T-helper 1 cell treated with Interleukin-12 subunit alpha and Interleukin-12 subunit beta and Interleukin-4 antibody, amounts not matched to agents 30 ng/mL and 1 ng/mL, for 36 hours (primary cell): ENCODE data around the gene STIP1. TPM values are rescaled to one million over a fixed set of nuclear protein-coding genes. Genes with fewer than 3 reads are reported as not detected.

ENCODE experiments used
- intact Hi-C: fragments of 100-400 bp; cut with micrococcal nuclease; formaldehyde crosslinking; loops from one replicate; pipeline ENCODE4 v1.15.1; 2024
- total RNA-seq: library from RNA; stranded (reverse); gene quantifications from 2 replicates; pipeline ENCODE4 v1.2.3, GENCODE V29; 2022

STIP1 gene
- total RNA-seq, 1 donor from 2014 or later: 253 TPM

DNA sequence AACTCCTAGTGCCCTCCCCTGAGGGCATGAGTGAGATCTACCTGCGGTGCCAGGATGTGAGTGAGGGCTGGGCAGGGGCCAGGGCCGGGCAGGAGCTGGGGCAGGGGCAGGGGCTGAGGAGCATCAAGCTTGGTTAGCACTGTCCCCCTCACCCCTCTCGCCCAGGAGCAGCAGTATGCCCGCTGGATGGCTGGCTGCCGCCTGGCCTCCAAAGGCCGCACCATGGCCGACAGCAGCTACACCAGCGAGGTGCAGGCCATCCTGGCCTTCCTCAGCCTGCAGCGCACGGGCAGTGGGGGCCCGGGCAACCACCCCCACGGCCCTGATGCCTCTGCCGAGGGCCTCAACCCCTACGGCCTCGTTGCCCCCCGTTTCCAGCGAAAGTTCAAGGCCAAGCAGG is 34.3 kb downstream of the STIP1 start:
- intact Hi-C loops: no loop called here

DNA sequence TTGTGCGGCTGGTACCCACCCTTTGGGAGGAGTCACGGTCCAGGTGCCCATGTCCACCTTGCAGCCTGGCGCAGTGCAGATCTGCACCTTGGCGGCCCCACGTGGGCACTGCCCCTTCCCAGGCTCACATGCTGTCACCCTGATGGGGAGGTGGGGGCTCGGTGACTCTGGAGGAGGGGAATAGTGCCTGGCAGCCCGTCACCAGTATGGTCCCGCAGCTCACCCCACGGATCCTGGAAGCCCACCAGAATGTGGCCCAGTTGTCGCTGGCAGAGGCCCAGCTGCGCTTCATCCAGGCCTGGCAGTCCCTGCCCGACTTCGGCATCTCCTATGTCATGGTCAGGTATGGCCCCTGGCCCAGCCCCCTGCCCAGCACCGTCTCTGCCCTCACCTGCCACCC is 34.8 kb downstream of the STIP1 start:
- intact Hi-C loops: no loop called here

DNA sequence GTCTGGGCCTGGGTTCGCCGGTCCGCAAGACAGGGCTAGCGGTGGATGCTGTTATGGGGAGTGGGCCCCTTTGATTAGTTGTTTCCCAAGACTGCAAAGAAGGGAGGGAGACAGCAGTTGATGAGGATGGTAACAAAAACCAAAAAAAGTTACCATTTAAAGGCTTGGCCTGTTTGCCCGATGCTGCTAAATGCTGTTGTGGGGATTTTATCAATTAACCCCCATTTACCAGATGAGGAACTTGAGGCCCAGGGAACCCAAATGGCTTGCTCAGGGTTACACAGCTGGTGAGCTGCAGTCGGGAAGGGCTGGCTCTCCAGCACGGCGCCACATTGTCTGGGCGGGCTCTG is 36.7 kb downstream of the STIP1 start:
- intact Hi-C loops: no loop called here

DNA sequence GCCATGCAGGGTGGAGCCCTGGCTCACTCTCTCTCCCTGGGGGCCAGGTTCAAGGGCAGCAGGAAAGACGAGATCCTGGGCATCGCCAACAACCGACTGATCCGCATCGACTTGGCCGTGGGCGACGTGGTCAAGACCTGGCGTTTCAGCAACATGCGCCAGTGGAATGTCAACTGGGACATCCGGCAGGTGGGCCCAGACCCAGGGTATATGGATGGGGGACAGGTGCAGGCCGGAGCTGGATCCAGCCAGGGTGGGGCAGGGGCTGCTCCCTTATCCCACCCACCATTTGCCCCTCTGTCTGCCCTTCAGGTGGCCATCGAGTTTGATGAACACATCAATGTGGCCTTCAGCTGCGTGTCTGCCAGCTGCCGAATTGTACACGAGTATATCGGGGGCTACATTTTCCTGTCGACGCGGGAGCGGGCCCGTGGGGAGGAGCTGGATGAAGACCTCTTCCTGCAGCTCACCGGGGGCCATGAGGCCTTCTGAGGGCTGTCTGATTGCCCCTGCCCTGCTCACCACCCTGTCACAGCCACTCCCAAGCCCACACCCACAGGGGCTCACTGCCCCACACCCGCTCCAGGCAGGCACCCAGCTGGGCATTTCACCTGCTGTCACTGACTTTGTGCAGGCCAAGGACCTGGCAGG is 37.2 kb downstream of the STIP1 start:
- intact Hi-C loops: no loop called here

DNA sequence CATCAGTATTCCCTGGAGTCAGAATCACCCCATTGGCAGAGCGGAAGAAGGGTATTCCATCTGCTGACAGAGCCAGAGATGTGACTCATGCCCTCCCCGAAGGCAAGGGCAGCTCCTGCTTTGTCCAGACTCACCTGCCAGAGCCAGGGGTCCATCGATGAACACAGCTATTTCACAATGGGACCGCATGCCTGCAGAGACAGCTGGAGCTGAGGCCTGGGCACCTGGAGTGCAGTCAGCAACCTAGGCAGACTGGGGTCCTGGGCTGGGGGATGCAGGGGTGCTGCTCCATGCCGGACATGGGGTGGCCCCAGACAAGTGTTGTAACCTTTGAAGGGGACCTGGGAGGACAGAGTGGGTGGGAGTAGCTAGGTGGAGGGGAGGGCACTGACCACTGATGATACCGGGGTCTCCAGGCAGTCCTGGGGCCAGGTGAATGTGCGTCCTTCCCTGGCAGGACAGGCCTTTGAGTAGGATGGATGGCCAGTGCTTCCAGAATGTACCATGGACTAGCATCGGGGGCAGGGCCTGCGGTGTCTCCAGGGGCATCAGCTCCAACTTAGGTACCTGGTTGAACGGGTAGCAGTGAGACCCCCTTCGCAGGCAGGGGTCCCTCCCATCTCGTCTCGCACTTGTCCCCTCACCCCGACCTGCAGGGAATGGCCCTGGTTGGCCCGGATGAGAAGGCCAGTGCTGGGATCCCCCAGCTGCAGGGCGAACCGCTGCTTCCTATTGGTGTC is 38.4 kb downstream of the STIP1 start:
- intact Hi-C loops: no loop called here

DNA sequence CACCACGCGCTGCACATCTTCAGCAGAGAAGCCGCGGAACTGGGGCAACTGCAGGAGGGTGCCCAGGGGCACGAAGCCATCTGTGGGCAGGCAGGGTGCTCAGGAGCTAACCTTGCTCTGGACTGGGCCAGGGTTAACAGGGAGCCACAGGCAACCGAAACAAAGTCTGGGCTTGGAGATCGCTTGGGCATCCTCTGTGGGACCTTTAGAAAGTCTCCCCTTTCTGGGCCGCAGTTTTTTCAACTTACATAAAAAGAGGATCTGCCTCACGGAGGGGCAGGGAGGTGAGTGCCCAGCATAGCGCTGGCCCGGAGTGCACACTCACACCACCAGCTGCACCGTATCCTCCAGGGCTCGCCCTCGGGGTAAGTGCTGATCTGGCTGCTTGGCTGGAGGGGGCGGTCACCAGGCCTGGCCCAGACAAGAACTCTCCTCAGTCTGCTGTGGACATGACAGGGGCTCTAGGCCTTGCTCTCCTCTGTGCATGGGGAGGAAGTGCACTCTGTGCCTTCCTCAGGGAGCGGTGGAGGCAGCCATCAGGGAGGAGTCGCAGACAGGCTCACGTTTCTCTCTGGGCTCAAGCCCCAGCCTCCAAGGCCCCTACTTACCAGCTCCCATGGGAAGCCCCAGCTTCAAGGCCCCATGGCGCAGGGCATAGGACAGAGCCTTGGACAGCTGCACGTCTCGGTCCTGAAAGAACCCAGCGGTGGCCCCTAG is 39.1 kb downstream of the STIP1 start:
- intact Hi-C loops: no loop called here

DNA sequence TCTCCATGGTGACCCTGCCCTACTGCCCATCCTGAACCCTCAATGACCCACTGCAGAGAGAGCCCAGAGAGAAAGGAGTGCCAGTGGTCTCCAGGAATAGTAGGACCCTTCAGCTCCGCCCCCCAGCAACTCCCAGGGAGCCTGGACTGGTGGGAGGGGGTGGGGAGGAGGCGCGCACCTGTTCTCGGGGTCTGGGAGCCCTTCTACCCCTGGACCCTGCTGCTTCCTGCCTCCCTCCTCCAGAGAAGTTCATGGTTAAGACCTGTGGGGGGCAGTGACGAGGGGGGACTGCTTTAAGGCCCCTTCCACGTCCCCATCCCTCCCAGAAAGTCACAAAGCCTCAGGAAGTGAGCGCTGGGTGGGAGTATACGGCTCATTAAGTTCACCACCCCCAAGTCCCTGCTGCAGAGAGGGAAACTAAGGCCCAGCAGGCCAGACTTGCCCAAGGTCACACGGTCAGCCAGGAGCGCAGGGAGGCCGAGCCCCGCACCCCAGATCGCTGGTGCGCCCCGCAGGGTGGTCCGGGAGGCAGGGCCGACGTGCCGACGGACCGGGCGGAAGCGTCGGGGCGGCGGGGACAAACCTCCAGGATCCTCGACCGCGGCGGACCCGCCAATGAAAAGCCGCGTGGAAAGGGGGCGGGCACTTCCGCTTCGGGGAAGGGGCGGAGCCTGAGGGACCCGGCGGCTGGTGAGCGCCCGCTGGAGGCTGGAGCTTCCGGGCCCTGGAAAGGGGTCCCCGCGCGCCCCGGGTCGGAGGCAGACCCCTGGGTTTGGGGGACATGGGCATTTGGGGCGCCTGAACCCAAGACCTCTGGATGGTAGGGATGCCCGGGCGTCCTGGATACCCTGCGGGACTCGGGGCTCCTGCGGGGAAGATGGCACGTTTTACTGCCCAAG is 39.9 kb downstream of the STIP1 start, which contains the start of the genes NUDT22 and TRPT1:
Gene NUDT22, plus strand, starts transcription at position 667 of the 899 bp plus-strand sequence. CDS start 379 bp downstream, outside the sequence.
Gene TRPT1, minus strand, starts transcription at position 579 of the 899 bp plus-strand sequence. Its CDS starts 326 bp downstream, at position 253.
- intact Hi-C loops: loop anchor here (1.0 kb wide), 4 partner anchors 14 to 44 kb away; no protein-coding TSS in a partner anchor

DNA sequence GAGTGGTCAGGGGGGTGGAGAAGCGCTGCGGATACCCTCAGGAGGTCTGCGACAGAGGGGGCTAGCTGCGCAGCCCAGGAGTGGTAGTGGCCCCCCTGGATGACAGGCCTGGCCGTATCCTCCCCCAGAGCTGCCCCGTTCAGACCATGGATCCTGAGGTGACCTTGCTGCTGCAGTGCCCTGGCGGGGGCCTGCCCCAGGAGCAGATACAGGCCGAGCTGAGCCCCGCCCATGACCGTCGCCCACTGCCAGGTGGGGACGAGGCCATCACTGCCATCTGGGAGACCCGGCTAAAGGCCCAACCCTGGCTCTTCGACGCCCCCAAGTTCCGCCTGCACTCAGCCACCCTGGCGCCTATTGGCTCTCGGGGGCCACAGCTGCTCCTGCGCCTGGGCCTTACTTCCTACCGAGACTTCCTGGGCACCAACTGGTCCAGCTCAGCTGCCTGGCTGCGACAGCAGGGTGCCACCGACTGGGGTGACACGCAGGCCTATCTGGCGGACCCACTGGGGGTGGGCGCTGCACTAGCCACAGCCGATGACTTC is 40.6 kb downstream of the STIP1 start:
- intact Hi-C loops: loop anchor here (1.0 kb wide), 4 partner anchors 14 to 44 kb away; no protein-coding TSS in a partner anchor

DNA sequence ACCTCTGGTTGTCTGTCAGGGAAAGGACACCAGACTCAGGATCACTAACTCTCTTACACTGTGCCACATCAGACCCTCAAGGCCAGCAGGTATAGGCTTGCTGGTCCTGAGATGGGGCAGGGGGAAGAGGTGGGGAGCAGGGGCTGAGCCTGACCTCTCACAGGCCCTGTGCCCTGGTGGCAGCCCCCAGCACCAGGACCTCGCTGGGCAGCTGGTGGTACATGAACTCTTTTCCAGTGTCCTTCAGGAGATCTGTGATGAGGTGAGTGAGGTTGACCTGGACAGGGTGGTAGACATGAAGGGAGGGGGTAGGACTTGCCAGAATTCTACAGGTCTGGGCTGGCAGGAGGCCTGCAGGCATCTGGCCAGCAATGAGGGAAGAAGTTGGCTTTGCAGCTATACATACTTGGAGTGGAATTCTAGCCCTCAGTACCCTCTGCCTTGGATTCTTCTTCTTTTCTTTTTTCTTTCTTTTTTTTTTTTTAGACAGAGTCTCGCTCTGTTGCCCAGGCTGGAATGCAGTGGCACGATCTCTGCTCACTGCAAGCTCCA is 41.5 kb downstream of the STIP1 start:
- intact Hi-C loops: no loop called here

DNA sequence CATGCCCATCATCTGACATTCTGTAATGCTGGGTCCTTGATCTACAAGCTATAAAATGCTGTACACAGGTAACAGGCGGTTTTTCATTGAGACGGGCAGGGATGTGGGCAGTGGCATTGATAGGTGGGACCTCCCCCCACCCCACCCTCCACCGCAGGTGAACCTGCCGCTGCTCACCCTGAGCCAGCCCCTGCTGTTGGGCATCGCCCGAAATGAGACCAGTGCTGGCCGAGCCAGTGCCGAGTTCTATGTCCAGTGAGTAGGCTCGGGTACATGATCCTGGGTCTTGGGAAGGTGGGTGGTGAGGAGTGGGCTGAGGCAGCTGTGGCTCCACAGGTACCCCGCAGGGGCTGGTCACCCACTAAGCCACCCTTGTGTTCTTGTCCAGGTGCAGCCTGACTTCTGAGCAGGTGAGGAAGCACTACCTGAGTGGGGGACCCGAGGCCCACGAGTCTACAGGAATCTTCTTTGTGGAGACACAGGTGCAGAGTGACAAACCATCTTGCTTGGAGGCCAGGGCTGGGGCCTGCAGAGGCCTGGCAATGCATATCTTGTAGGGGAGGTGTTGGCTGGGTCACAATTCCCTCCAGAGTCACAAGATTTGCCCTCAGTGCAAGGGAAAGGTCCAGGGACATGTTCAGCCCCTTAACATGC is 43.2 kb downstream of the STIP1 start:
- intact Hi-C loops: no loop called here

DNA sequence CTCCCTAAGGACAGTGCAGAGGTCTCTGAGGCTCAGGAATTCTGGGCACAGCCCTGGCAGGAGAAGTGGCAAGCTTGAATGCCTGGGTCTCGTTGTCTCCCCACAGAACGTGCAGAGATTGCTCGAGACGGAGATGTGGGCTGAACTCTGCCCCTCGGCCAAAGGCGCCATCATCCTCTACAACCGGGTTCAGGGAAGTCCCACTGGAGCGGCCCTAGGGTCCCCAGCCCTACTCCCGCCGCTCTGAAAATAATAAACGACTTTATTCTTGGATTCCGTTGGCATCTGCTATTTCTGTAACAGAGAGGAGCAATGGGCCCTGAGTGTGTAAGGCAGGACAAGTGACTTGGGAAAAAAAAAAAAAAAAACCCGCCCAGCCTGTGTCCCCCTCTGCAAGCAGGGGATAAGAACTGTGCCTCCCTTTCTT is 43.8 kb downstream of the STIP1 start:
- intact Hi-C loops: loop anchor here (1.0 to 5.0 kb wide), 7 partner anchors 12 to 547 kb away; partner anchors contain the start of genes ESRRA, FKBP2, PPP1R14B and RTN3

DNA sequence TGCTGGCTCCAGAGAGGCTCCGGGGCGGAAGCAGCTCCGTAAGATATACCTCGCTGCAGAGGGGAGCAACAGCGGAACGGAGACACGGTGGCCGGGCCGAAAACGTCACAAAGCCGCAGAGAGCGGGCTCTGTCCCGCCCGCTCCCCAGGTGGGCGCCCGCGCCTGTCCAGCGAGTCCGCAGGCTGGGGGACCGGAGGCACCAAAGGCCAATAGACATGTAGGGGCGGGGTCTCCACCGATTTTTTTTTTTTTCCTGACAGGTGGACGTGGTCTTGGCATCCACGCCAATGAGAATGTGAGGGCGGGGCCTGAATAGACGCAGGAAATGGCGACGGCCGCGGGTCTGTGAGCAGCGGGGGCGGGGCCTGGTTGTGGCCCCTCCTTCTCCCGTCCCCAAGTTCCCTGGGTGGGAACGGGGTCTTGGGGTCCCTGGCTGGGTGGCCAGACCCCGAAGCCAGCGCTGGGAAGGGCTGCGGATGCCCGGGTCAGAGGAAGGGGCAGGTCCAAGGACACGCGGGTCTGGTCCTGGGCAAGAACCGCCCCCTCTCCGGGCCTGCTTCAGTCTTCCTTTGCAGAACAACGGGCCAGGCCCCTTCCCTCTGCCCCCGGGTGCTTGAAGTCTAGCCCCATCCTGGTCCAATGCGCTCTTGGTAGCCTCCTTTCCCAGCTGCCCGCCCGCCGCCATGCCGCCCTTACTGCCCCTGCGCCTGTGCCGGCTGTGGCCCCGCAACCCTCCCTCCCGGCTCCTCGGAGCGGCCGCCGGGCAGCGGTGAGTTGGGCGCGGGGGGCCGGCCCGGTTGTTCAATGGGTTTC is 44.4 kb downstream of the STIP1 start, which contains the start of gene DNAJC4:
Gene DNAJC4, plus strand, starts transcription at position 378 of the 814 bp plus-strand sequence. Its CDS starts 307 bp downstream, at position 685.
- intact Hi-C loops: loop anchor here (1.0 to 5.0 kb wide), 7 partner anchors 11 to 548 kb away; partner anchors contain the start of genes ESRRA, FKBP2, PPP1R14B and RTN3

DNA sequence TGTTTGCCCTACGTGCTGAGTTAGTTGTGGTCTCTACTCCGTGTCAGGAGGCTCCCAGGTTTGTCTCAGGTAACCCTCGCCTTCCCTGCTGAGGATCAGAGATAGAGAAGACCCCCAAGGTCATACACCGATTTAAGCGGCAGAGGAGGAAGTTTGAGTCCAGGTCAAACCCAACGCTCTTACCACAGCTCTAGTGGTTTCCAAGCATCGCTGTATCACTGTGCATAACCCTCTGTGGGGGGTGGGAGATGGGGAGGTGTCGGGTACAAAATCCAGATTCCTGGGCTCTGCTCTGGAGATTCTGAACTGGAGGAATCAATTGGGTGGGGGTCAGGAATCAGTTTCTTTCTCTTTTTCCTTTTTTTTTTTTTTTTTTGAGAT is 45.0 kb downstream of the STIP1 start:
- intact Hi-C loops: loop anchor here (1.0 to 5.0 kb wide), 7 partner anchors 10 to 549 kb away; partner anchors contain the start of genes ESRRA, FKBP2, PPP1R14B and RTN3

DNA sequence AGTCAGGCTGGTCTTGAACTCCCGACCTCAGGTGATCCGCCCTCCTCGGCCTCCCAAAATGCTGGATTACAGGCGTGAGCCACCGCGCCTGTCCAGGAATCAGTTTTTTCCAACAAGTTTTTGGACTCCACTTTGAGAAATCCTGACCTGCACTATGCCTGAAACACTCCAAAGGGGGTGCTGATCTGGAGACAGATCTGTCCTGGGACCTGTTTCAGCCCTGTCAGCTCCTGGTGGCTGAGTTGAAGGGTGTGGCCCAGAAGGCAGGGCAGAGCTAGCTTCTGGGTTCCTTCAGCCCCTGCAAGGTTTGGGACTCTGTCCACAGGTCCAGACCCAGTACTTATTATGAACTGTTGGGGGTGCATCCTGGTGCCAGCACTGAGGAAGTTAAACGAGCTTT is 45.6 kb downstream of the STIP1 start:
- intact Hi-C loops: loop anchor here (5.0 kb wide), 1 partner anchor 549 kb away; the partner anchor contains the start of gene RTN3

DNA sequence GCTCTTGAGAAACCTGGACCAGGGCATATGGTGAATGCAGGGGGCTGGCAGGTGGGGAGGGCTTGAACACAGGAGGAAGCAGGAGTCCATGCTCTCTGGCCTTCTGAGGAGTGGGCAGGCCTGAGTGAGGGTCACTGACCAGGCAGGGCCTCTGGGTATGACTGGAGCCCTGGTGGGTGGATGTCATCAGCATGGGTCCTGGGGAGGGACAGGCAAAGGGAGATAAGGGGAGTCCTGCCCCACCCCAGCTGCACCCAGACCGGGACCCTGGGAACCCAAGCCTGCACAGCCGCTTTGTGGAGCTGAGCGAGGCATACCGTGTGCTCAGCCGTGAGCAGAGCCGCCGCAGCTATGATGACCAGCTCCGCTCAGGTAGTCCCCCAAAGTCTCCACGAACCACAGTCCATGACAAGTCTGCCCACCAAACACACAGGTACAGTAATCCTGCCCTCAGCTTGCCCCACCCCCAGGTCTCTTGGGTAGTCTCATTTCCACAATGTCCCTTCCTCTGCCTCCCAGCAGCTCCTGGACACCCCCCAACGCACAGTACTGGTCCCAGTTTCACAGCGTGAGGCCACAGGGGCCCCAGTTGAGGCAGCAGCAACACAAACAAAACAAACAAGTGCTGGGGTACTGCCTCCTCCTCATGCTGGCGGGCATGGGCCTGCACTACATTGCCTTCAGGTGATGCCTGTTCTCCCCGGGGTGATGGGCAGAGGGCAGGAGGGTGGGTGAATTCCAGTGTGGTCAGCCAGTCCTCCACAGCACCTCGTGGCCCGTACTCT is 46.4 kb downstream of the STIP1 start:
- intact Hi-C loops: loop anchor here (5.0 kb wide), 1 partner anchor 550 kb away; the partner anchor contains the start of gene RTN3

DNA sequence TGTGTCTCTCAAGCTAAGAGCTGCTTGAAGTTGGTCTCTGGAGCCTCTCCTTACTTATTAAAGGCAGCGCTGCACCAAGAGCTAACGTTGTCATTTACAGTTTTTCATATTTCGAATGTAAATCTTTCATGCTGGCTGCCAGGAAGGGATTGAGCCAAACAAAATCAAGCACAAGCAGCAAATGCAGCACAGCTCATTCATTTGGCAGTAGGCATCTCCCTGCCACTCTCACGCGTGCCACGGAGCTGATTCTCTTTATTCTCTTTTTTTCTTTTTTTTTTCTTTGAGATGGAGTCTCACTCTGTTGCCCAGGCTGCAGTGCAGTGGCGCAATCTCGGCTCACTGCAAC is 47.0 kb downstream of the STIP1 start:
- intact Hi-C loops: loop anchor here (5.0 kb wide), 1 partner anchor 551 kb away; the partner anchor contains the start of gene RTN3

DNA sequence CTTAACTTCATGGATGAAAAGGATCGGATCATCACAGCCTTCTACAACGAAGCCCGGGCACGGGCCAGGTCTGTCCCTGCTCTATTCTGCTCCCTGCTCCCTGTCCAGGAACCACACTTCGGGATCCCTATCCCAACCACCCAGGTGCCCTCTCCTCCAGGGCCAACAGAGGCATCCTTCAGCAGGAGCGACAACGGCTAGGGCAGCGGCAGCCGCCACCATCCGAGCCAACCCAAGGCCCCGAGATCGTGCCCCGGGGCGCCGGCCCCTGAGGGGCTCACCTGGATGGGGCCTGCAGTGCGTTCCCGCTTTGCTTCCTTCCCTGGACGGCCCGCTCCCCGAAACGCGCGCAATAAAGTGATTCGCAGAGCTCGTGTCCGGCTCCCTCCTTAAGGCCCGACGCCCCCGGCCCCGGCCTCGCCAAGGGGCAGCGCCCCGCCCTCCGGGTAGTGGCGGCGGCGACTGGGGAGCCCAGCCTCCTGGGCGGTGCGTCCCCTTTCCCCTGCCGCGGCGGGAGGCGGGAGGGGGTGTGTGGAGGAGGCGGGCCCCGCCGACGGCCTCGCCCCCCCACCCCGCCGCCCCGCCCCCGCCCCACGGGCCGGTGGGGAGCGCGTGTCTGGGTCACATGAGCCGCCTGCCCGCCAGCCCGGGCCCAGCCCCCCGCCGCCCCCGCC is 48.1 kb downstream of the STIP1 start, which contains the start of gene VEGFB:
Gene VEGFB, plus strand, starts transcription at position 672 of the 674 bp plus-strand sequence. CDS start 250 bp downstream, outside the sequence.
- intact Hi-C loops: loop anchor here (5.0 kb wide), 1 partner anchor 552 kb away; the partner anchor contains the start of gene RTN3
